ENCODE data around the gene TCF3.
"Not testable (repeated sequence)": the region's sequence is repeated elsewhere in the genome, so short reads cannot be mapped to it uniquely, and the experiment has no call there.

TCF3 gene

DNA sequence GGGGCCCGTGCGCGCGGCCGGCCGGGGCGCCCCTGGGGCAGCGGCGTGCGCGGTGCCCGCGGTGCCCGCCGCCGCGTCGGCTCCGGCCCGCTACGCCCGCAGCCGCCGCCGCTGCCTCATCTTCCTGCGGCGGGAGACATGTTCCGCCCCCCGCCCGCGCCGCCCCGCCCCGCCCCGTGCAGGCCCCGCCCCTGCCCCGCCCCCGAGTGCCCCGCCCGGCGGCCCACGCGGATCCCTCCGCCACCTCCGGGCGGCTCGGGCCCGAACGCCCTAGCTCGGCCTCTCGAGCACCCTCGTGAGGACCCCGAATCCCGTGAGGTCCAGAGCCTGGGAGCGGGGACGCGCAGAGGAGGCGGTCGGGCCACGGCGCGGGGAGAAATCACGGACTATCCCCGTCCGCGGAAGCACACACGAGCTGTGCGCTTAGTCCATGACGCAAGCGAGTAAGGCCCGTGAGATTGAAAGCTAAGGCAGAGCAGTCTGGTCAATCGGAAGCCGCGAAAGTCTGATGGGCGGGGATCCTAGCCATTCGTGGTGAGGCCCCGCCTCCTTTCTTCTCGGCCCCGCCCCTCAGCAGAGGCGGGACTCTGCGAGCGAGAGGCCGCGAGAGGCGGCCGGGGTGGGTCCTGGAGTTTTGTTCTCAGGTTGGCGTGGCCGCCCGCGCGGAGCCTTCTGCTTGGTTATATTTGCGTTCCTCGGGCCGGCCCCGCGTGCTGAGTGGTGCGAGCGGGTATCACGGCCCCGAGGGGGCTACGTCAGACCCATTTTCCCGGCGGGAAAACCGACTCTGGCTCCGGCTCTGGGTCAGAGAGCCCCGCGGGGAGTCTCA is at the start of gene TCF3:
TCF3 (minus strand) TSS at position 145 of the 829 bp plus-strand sequence. CDS start 2,367 bp downstream, outside the sequence.
- peak; percentile 99 for DNase-seq

DNA sequence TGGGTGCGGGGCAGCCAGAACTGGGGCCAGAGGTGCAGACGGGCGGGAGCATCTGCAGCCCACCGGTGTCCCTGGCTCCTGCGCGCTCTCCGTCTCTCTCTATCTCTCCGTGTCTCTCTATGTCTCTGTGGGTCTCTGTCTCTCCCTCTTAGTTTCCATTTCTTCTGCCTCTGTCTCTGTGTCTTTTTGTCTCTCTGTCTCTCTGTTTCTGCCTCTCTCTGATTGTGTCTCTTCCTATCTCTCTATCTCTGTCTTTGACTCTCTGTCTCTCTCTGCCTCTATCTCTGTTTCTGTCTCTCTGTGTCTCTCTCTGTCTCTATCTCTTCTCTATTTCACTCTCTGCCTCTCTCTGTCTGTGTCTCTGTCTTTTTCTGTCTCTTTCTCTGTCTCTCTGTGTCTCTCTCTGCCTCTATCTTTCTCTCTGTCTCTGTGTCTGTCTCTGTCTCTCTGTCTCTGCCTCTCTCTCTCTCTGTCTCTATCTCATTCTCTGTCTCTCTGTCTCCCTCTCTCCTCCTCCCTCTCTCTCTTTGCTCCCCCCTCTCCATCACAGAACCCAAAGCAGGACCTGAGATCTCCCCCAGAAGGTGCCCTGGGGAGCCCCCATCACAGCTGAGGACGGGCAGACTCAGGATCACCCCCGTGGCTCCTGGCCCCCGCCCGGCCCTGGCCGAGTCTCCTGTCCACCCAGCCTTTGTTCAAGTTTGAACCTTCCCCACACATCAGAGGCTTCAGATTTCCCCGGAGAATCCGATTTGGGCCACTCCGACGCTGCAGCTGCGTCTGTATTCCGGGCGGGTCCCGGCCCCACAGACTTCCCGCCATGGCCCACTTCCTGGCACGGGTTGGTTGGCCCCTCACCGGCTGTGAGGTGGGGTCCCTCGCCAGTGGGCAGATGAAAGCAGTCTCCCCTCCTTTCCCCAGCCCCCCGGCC is 48.6 kb upstream of the TCF3 start:
- DNase-seq = no peak

- DNase-seq = no peak
These were observed 47.8 kb upstream of the TCF3 start for GRCh38 chr19:1699998-1700732.

- DNase-seq = no peak
These were observed 47.0 kb upstream of the TCF3 start for GRCh38 chr19:1699386-1699785.

- no peak for DNase-seq
These were observed 46.2 kb upstream of the TCF3 start for GRCh38 chr19:1698636-1699035.

DNA sequence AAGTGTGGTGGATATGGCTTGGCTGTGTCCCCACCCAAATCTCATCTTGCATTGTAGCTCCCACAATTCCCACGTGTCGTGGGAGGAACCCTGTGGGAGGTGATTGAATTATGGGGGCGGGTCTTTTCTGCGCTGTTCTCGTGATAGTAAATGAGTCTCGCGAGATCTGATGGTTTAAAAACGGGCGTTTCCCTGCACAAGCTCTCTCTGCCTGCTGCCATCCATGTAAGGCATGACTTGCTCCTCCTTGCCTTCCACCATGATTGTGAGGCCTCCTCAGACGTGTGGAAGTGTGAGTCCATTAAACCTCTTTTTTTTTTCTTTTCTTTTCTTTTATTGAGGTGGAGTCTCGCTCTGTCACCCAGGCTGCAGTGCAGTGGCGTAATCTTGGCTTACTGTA is 43.1 kb upstream of the TCF3 start:
- DNase-seq = not testable (repeated sequence)

- no peak for DNase-seq
These were observed 39.3 kb upstream of the TCF3 start for GRCh38 chr19:1691589-1692290.

- DNase-seq = no peak
These were observed 38.4 kb upstream of the TCF3 start for GRCh38 chr19:1690699-1691307.

DNA sequence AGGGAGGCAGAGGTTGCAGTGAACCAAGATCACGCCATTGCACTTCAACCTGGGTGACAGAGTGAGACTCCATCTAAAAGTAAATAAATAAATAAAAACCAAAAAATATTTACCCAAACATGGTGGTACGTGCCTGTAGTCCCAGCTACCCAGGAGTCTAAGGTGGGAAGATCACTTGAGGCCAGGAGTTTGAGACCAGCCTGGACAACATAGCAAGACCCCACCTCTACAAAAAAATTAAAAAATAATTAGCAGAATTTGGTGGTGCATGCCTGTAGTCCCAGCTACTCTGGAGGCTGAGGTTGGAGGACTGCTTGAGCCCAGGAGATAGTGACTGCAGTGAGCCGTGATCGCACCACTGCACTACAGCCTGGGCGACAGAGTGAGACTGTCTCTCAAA is 33.4 kb upstream of the TCF3 start:
- not testable (repeated sequence) for DNase-seq

DNA sequence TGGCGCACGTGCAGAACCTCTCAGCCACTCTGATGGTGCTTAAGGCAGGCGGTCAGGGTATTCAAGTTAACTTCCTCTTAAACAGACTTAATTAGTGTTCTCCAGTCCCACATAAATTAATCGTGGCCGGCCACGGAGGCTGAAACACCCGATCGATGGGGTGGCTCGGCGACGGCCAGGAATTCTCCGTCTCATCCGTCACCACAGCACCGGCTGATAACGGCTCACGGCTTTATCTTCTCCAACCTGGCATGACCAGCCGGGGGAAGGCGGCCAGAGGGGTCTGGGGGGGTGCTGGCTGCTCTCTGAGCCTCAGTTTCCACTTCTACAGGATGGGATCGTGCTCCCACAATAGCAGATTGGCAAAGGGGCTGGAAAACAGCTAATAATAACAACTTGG is 32.6 kb upstream of the TCF3 start:
- DNase-seq = no peak

DNA sequence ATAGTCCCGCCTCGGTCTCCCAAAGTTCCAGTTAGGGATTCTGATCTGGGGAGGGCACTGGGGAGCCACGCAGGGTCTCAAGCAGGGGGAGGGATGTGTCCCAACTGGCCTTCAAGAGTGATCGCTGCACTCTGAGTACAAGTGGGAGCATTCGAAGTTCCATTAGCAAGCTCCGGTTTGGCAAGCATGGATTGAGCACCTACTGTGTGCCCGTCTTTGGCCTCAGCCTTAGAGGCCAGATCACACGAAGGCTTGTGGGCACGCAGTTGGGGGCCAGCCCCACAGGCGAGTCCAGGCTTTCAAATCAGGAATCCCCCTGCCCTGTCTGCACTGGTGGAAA is 32.1 kb upstream of the TCF3 start:
- no peak for DNase-seq

DNA sequence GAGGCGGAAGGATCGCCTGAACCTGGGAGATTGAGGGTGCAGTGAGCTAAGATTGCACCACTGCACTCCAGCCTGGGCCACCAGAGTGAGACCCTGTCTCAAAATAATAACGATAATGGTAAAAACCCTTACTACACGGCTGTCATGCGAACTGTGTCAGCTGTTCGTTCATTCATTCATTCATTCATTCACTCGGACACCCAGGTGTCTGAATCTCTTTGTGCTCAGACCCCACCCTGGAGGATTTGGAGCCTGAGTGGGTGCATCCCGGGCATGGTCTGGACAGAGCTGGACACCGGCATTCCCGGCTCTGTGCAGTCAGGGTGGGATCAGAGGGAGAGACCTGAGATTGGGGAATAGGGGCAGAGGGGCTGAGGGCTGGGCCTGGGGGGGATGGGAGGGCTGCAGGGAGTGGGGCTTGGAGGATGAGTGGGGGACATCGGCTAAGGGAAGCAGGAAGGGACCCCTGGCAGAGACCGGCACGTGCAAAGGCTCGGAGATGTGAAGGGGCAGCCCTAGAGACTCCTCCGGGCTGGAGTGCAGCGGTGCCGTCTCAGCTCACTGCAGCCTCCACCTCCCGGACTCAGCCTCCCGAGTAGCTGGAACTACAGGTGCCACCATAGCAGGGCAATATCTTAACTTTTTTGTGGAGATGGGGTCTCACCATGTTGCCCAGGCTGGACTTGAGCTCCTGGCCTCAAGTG is 31.6 kb upstream of the TCF3 start:
- DNase-seq = no peak

DNA sequence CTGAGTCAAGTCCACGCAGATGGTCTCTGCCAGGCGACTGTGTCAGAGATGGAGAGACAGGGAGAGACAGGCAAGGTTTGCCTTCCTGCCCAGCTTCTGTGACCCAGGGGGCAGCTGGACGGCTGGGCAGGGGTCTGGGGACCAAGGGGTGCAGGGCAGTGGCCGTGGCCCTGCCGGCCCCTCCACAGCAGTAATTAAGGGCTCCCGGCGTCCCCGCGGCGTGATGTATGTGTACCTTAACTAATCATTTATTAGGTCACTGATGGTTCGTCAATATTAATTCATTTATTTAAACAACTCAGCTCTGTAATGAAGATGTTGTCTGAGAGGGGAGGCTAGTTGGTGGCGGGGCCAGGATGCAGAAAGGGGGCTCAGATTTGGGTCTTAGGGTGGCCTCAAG is 28.6 kb upstream of the TCF3 start:
- no peak for DNase-seq

DNA sequence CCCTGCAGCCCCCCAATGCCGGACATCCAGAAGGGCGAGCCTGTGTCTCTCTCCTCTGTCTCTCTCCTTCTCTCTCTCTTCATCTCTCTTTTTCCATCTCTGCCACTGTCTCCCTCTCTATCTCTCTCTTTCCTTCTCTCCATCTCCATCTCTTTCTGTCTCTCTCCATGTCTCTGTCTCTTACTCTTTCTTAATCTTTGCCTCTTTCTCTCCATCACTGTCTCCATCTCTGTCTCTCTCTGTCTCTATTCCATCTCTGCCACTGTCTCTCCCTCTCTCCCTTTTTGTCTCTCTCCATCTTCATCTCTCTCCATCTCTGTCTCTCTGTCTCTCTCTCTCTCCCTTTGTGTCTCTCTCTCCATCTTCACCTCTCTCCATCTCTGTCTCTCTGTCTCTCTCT is 25.7 kb upstream of the TCF3 start:
- DNase-seq = no peak

DNA sequence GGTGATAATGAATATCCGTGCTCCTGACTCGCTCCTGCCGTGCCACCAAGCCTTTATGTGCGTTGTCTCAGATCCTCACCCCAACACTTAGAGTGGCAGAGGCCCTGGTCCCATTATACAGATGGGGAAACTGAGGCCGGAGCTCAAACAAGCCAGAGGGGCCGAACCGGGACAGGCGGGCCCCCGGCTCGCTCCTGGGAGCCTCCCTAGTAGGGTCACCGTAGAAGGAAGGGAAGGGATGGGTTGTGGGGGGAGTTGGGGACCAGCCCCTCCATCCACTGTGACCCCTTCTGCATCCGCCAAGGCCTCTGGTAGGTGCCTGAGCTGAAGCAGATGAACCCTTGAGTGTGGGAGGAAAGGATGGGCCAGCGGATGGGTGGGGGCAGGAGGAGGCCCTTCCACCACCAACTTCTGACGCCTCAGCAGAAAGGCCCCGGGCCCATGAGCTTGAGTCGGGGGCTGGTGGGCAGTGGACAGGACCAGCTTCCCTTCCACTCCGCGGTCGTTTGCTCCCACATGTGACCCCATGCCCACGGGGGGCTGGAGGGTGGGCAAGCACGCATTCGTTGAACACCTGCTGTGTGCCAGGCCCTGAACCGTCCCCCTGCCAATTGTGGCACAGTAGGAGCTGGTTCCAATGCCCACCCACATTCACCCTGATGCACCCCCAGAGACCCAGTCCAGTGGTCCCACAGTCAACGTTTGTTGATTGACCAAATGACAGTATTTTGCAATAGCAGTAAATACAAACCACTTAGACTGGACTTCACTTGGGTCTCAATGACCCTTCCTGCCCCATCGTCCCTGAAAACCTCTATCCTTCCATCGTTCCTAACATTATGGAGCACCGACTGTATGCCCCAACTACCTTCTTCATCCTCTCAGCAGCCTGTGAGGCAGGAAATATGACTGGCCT is 24.2 kb upstream of the TCF3 start:
- DNase-seq = no peak

DNA sequence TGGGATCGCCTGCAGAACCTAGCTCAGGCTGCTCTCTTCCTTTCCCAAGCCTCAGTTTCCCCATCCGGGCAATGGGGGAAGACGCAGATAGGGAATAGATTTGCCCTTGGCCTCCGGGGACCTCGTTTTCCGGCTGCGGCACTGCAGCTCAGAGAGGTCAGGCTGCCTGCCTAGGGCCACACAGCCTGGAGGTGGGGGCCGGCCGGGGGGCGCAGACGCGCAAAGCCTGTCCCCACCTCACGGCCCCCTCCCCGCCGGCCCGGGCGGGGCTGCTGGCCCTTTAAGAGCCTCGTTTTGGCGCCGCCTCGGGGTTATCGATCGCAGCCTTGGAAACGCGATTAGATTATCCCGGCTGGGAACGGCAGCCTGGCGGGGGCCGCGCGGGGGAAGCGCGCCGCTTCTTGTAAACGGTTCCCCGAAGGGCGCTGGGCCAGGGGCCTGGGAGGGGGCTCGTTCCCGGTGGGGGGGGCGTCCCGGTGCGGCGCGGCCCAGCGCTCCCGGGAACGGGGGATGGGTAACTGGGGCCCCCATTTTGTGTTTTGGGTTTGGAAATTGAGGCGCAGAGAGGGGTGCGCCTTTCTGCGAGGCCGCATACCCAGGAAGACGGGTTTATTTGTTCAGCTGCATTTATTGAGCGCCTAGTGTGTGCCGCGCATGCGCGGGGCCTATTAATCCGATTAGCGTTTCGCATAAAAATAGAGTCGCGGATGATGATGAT is 23.4 kb upstream of the TCF3 start:
- DNase-seq = peak in 1 of 2 experiments; percentile 34

- DNase-seq = no peak
These were observed 21.9 kb upstream of the TCF3 start for GRCh38 chr19:1674293-1674679.

DNA sequence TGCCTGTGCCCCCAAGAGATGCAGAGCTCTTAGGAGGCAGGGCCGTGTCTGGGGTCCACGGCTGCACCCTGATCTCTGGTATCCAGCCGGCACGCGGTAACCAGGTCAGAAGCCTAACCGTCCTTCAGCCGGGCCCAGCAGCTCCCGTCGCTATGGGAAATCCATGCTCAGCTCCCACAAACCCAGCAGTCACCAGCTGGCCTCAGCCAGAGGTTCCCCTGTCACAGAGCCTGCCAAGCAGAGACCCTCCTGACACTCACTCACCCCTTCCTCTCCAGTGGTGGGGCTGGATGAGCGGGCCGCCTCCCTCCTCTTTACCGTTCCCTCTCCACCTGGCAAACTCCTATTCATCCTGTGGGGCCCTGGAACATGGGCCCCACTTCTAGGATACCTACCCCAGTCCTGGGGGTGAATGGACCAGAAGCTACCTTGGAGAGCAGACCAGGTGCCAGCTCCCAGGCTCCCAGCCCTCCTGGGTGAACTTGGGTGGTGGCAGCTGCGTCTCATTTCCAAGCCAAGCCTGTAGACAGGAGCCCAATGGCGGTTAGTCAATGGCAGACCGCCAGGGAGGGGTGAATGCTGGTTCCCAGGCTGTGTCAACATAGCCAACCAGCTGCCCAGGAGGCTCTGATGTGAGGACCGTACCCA is 21.4 kb upstream of the TCF3 start:
- no peak for DNase-seq

Data from NCI-H524 (cell line).